ENCODE measurements around the gene VAC14.
"Not testable (repeated sequence)": the region's sequence is repeated elsewhere in the genome, so short reads cannot be mapped to it uniquely, and the experiment has no call there.

- TF ChIP-seq, protein P1, sequence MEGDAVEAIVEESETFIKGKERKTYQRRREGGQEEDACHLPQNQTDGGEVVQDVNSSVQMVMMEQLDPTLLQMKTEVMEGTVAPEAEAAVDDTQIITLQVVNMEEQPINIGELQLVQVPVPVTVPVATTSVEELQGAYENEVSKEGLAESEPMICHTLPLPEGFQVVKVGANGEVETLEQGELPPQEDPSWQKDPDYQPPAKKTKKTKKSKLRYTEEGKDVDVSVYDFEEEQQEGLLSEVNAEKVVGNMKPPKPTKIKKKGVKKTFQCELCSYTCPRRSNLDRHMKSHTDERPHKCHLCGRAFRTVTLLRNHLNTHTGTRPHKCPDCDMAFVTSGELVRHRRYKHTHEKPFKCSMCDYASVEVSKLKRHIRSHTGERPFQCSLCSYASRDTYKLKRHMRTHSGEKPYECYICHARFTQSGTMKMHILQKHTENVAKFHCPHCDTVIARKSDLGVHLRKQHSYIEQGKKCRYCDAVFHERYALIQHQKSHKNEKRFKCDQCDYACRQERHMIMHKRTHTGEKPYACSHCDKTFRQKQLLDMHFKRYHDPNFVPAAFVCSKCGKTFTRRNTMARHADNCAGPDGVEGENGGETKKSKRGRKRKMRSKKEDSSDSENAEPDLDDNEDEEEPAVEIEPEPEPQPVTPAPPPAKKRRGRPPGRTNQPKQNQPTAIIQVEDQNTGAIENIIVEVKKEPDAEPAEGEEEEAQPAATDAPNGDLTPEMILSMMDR (IDR thresholded peaks at IDR 0.05), result not testable (repeated sequence)
- TF ChIP-seq EZH2 (IDR thresholded peaks at IDR 0.05), result not testable (repeated sequence)
These were observed 130.0 kb downstream of the VAC14 start for GRCh38 chr16:70670938-70671337.
